Activated CD8-positive, alpha-beta memory T cell treated with anti-CD3 and anti-CD28 coated beads, Interleukin-2, amount 50 U/mL, for 48 hours (primary cell): ENCODE measurements around the gene NEO1.
"Not testable (repeated sequence)": the region's sequence is repeated elsewhere in the genome, so short reads cannot be mapped to it uniquely, and the experiment has no call there.

ENCODE experiments used
- DNase-seq: peaks from one replicate; pipeline ENCODE4 v3.0.0-alpha.2; 2020

NEO1 gene

GRCh38 chr15:73275862-73276261 lies 223.6 kb downstream of the NEO1 start:
- DNase-seq, result no peak

GRCh38 chr15:73282567-73283365 lies 230.5 kb downstream of the NEO1 start:
- DNase-seq, result no peak

DNA sequence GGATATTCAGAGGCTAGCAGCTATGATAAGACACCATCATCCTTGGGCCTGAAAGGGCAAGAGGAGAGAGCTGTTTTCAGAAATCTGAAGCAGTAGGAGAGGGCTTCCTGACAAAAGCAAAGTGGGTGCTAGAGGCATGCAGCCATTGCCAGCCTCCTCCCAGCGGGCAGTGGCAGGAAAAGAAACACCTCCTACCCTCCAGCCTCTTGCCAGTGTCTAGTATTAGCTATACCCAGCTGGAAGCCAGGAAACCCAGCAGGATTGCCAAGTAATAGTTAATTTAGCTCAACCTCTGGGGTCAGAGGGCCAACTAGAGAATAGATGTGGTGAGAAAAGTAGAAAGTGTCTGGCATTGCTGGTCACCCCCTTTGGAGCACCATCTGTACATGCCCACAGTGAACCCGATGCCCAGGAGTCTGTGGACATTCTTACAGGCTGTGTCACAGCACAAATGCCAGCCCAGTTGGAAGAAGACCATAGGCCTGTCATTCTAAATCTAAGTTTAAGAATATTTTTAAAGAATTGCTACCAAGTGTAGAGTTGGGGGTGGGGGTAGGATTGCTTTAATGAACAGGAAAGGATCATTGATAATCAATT lies 231.2 kb downstream of the NEO1 start:
- DNase-seq, result no peak

- no peak for DNase-seq
These were observed 231.9 kb downstream of the NEO1 start for GRCh38 chr15:73284090-73284716.

GRCh38 chr15:73286311-73286710 lies 234.0 kb downstream of the NEO1 start:
- DNase-seq, result no peak

GRCh38 chr15:73287019-73287418 lies 234.8 kb downstream of the NEO1 start:
- no peak for DNase-seq

GRCh38 chr15:73291441-73291840 lies 239.2 kb downstream of the NEO1 start:
- no peak for DNase-seq

GRCh38 chr15:73293773-73294172 lies 241.5 kb downstream of the NEO1 start:
- no peak for DNase-seq

- no peak for DNase-seq
These were observed 243.5 kb downstream of the NEO1 start for GRCh38 chr15:73295630-73296286.

DNA sequence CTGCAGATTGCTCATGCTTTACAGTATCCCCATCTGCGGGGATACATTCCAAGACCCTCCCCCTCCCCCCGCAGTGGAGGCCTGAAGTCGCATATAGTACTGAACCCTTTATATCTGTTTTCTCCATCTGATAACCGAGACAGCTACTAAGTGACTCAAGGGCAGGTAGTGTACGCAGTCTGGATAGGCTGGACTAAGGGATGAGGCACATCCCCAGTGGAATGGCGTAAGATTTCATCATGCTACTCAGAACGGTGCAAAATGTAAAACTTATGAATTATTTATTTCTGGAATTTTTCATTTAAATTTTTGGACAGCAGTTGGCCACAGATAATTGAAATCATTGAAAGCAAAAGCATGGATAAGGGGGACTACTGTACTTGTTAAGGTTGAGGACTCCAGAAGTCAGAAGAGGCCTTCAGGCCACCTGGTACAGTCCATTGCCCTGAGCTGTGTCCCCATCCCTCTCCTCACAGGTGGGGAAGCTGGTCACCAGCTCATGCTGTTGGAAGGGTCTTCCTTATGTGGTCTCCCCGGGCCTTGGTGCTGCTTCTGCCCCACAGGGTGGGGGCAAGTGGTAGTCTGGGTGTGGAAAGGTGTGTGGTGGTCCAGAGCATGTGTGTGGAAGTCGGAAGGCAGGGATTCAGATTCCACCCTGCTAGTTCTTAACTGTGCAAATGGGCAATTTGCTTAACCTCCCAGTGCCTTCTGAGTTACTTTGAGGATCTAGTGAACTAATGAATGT lies 244.5 kb downstream of the NEO1 start:
- DNase-seq, result no peak

- DNase-seq, result no peak
These were observed 246.4 kb downstream of the NEO1 start for GRCh38 chr15:73298522-73299245.

DNA sequence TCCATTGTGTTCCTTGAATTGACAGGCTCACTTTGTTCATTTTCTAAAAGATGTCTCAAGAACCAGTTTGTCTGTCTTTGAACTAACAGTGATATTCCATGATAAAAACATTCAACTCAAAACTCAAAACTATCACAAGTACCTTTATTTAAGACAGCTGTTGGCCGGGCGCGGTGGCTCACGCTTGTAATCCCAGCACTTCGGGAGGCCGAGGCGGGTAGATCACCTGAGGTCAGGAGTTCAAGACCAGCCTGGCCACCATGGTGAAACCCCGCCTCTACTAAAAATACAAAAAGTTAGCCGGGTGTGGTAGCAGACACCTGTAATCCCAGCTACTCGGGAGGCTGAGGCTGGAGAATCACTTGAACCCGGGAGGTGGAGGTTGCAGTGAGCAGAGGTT lies 248.0 kb downstream of the NEO1 start:
- DNase-seq, result not testable (repeated sequence)

DNA sequence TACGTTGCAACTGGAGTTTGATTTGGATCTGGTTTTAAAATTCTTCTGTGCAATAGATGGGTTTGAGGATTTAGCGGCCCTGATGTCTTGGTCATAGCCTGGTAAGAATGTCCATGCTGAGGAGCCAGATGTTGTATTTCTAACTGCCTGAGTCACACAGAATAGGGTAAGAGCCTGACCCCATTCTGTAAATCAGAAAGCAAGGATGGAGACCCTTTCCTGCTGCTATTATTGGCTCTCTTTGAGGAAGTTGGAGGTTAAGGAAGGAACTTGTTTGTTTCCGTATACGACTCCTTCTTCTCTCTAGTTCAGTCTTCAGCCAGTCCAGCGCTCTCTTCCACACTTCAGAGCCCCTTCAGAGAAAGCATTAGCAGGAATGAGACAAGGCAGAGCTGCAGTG lies 251.4 kb downstream of the NEO1 start:
- DNase-seq, result no peak

DNA sequence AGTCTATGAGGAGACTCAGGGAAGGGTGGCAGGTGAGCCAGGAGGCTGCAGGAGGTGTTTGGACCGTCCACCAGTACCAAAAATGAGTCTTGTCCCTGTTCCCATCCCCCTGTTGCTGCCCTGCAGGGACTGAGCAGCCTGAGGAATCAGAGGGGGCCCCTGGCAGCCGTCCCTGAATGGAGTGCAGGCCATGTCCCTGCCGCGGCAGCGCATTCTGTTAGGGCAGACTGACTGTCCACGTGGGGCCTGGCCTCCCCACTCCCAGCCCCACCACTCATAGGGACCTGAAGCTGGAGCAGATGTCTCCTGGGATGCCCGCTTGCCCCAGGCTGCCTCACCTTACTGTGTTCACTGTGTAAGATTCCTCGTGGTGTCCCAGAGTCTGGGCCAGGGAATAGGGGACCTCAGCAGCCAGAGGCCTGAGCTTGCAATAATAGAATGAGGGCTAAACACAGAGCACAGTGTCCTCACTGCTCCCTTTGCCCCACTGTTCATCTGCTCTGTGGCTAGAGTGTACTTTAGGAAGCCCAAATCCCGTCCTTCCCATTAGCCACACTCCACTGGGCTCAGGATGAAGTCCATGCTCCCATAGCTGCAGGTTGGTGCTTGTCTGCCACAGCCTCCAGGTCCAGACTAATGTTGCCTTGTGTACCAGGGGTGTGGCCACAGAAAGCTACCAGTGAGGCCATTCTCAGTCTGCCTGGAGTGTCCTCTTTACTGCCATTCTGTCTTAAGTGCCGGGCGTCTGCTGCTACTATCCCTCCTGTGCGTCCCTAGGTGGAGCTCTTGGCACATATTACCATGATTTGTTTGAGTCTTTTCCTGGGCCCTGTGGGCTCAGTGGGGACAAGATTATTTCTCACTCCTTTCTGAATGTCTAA lies 253.3 kb downstream of the NEO1 start:
- DNase-seq, result no peak

DNA sequence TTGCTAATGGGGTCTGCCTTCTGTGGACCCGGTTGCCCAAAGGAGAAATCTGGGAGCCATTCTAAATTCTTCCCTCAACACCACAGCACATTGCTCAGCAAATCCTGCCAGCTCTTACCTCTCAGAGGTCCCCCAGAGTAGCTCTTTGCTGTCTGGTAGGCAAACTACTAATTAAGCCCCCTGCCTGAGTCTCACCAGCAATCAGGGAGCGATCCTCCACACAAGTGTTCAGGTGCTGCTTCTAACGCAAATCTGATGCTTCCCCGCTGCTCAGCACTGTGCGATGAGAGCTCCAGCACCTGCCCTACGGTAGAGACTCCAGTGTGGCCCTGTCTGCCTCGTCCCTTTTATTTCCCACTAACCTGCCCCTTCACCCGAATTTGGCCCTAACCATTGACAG lies 256.0 kb downstream of the NEO1 start:
- no peak for DNase-seq

DNA sequence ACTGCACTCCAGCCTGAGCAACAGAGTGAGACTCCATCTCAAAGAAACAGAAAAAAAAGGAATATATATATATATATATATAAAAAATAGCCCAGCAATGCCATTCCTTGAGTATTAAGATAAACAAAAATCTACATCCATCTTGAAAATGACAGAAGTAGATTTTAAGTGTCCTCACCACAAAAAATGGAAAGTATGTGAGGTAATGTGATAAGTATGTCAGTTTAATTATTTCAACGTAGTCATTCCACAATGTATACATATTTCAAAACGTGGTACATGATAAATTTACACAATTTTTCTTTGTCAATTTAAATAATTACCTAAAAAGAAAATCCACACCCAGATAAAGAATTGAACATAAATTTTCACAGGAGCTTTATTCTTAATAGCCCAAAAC lies 261.6 kb downstream of the NEO1 start:
- DNase-seq, result no peak

DNA sequence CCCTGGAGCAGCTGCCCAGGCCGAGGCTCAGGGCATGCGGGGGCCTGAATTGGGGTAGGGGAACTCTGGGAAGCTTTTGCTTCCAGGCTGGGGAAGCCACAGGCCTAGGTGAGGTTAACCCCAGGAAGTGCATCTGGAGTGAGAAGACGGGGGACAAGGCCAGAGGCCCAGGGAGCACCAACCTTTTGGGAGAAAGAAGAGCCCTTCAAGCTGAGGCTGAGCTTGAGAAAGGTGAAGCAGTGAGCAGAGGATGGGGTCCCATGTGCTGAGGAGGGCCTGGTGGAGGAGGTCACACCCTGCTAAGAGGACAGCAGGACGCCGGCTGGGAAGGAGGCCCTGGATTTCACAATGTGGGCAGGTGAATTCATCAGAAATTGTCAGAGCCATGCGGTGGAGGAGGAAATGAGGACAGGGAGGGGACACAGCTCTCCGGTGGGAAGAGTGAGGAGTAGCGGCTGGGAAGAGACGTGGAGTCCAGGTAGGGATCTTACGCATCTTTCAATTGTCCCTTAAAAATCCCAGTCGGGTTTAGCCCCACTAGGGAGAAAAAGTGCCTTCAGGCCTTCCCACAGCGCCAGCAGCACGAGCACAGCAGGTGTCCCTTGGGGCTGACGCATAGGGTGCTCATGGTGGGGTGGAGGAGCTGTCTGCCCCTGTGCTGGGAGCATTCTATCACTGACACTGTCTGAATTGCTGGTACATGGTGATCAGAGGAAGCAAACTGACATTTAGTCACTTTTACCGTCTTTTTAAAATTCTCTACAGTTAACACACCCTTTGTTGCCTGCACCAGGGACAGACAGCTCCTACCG lies 265.6 kb downstream of the NEO1 start:
- DNase-seq, result no peak

DNA sequence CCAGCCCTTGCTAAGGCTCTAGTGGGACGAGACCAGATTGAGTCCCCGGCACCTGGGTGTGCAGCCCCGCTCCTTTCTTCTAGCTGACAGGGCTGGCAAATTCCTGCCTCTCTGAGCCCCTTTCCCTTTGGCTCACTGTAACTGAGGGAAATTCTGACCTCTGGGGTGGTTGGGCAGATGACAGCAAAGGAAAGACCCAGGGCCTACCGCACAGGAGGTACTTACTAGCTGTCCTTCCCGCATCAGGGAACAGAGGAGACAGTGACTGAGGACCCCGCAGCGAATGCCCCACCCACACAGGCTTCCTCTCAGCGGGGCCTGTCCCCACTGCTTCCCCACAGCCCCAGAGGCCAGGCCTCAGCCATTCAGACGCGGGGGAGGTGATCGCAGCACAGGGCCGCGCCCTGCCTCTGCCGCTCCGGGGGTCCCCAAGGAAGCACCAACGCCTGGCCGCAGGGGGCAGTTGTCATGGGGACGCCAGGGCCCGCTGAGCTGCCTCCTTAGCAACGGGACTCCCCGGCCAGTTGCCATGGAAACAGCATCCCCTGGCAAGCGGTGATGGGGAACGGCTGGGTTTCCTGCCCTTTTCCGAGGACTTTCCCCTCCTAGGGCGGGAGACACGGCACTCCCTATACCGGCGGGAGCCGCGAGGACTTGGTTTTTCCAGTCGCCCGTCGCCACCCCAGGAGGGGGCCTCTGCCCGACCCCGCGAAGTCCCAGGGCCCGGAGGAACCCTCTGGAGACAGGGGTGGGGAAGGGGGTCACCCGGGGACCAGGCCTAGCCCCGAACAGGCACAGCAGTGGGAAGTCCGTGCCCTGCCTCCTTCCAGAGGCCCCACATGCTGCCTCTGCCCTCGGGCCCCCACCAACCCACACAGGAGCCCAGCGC lies 266.4 kb downstream of the NEO1 start:
- DNase-seq, result no peak
